WERI-Rb-1 (cell line): ENCODE measurements around the gene TMEM217.

ENCODE experiments used
- DNase-seq: peaks from one replicate; pipeline ENCODE4 v3.0.0-alpha.2; 2020
- H3K27ac ChIP-seq: fragments of 250-450 bp; sonication (Bioruptor Pico); 2 replicates; pipeline ENCODE4 v1.5.1; 2020; ENCODE audit warnings: mild to moderate bottlenecking, moderate library complexity
- H3K27me3 ChIP-seq: fragments of 250-450 bp; sonication (Bioruptor Pico); 2 replicates; pipeline ENCODE4 v1.5.1; 2021; ENCODE audit warnings: mild to moderate bottlenecking, low read depth, moderate library complexity; ENCODE audit not compliant: insufficient read depth, severe bottlenecking
- H3K36me3 ChIP-seq: fragments of 250-450 bp; sonication (Bioruptor Pico); 2 replicates; pipeline ENCODE4 v1.5.1; 2020; ENCODE audit warnings: mild to moderate bottlenecking, moderate library complexity
- H3K4me3 ChIP-seq: 2 replicates; pipeline ENCODE4 v1.5.1; 2011; ENCODE audit warnings: low read depth, mild to moderate bottlenecking, control low read depth, low read length
- H3K9me3 ChIP-seq: fragments of 250-450 bp; sonication (Bioruptor Pico); 2 replicates; pipeline ENCODE4 v1.5.1; 2021; ENCODE audit warnings: mild to moderate bottlenecking, moderate library complexity; ENCODE audit not compliant: severe bottlenecking
- CTCF ChIP-seq: IDR thresholded peaks from 2 replicates; pipeline ENCODE4 v1.5.1; 2011; ENCODE audit warnings: low read depth, mild to moderate bottlenecking, control low read depth, inconsistent platforms, low read length

The TMEM217 gene

GRCh38 chr6:37205997-37206340 lies 52.0 kb downstream of the TMEM217 start:
- Histone ChIP-seq H3K27me3 (no peaks in the 10 kb centered on the region), H3K4me3 (no peak overlapping the region), H3K27ac (no peak overlapping the region), H3K9me3 (no peaks in the 10 kb centered on the region), H3K36me3 (no peaks in the 10 kb centered on the region)
- no peak for DNase-seq
- TF ChIP-seq CTCF = no peak

- no peak overlapping the region for H3K4me3 ChIP-seq
- TF ChIP-seq CTCF = no peak
- H3K27me3 ChIP-seq = no peaks in the 10 kb centered on the region
- DNase-seq = no peak
- H3K9me3 ChIP-seq = no peaks in the 10 kb centered on the region
- H3K27ac ChIP-seq = no peak overlapping the region
- H3K36me3 ChIP-seq = no peaks in the 10 kb centered on the region
Observed at GRCh38 chr6:37205175-37205996, 52.6 kb downstream of the TMEM217 start.

- H3K27ac ChIP-seq = no peak overlapping the region
Observed at GRCh38 chr6:37204014-37204751, 53.8 kb downstream of the TMEM217 start.

GRCh38 chr6:37202788-37203491 lies 55.0 kb downstream of the TMEM217 start:
- no peak for DNase-seq

More at GRCh38 chr6:37204014-37204751, 53.8 kb downstream of the TMEM217 start:
- Histone ChIP-seq H3K36me3 (no peaks in the 10 kb centered on the region), H3K4me3 (no peak overlapping the region), H3K9me3 (no peaks in the 10 kb centered on the region), H3K27me3 (no peaks in the 10 kb centered on the region)
- no peak for DNase-seq
- TF ChIP-seq CTCF = no peak

GRCh38 chr6:37201726-37202125 lies 56.2 kb downstream of the TMEM217 start:
- Histone ChIP-seq H3K4me3 (no peak overlapping the region), H3K9me3 (no peaks in the 10 kb centered on the region), H3K27ac (no peak overlapping the region), H3K36me3 (no peaks in the 10 kb centered on the region), H3K27me3 (no peaks in the 10 kb centered on the region)
- no peak for TF ChIP-seq CTCF
- DNase-seq = no peak

More at GRCh38 chr6:37202788-37203491, 55.0 kb downstream of the TMEM217 start:
- Histone ChIP-seq H3K4me3 (no peak overlapping the region), H3K27me3 (no peaks in the 10 kb centered on the region), H3K9me3 (no peaks in the 10 kb centered on the region), H3K27ac (no peak overlapping the region), H3K36me3 (no peaks in the 10 kb centered on the region)
- no peak for TF ChIP-seq CTCF
